ENCODE data around the gene CHRNA4.

GRCh38 chr20:63363013-63363957 lies 2.1 kb upstream of the CHRNA4 start:
- TF ChIP-seq CTCF (conservative IDR thresholded peaks at IDR 0.05; ENCODE audit: low read depth, low read length) (no peak), POLR2A (IDR thresholded peaks at IDR 0.05; ENCODE audit: low read depth, low read length) (no peak), SMC3 (IDR thresholded peaks at IDR 0.05; ENCODE audit: low read depth, low read length) (no peak), NFE2L2 (IDR thresholded peaks at IDR 0.05; ENCODE audit: low read depth, low read length) (no peak), MXI1 (IDR thresholded peaks at IDR 0.05; ENCODE audit: borderline replicate concordance, low read depth, low read length) (no peak), RAD21 (IDR thresholded peaks at IDR 0.05; ENCODE audit: low read length) (no peak), RFX5 (IDR thresholded peaks at IDR 0.05; ENCODE audit: low read depth, low read length) (no peak), MAZ (IDR thresholded peaks at IDR 0.05; ENCODE audit: borderline replicate concordance, low read depth, low read length) (no peak), CEBPB (IDR thresholded peaks at IDR 0.05; ENCODE audit: low read depth, low read length) (no peak), BHLHE40 (IDR thresholded peaks at IDR 0.05; ENCODE audit: low read depth, low read length) (no peak)
